ENCODE results near the gene GDF2.

The GDF2 gene

GRCh38 chr10:47322300-47323061, at the start of gene GDF2:
TSS of gene GDF2 (plus strand) at chr10:47322454. CDS start at chr10:47322669, 215 bp downstream.
- Mint-ChIP-seq H3K36me3 (no peaks in the 10 kb centered on the region), H3K9me3 (peaks cover under 1% of the 10 kb centered on the region), H3K4me1 (no peaks in the 10 kb centered on the region), H3K4me3 (no peak within 1 kb of the TSS), H3K27me3 (peaks cover 3% of the 10 kb centered on the region), H3K27ac (no peak within 1 kb of the TSS)
- DNase-seq, result no peak
- CTCF ChIA-PET, result interaction anchor here (0.9 to 1.1 kb wide), 2 partner anchors 11 to 297 kb away, joined by 3 to 4 read pairs; no protein-coding TSS in a partner anchor

- H3K27me3 Mint-ChIP-seq, result peaks cover 12% of the 10 kb centered on the region
- peaks cover 44% of the 10 kb centered on the region for H3K4me1 Mint-ChIP-seq
- no peak for DNase-seq
- CTCF ChIA-PET, result interaction anchor here (0.9 to 2.8 kb wide), 4 partner anchors 10 to 228 kb away, joined by 3 to 14 read pairs (median 6); no protein-coding TSS in a partner anchor
- H3K27ac Mint-ChIP-seq, result no peak overlapping the region
- peaks cover 7% of the 10 kb centered on the region for H3K36me3 Mint-ChIP-seq
- H3K4me3 Mint-ChIP-seq, result no peak overlapping the region
- H3K9me3 Mint-ChIP-seq, result peaks cover 4% of the 10 kb centered on the region
Measured at GRCh38 chr10:47276071-47276470, 46.2 kb upstream of the GDF2 start.

GRCh38 chr10:47276576-47277351, 45.5 kb upstream of the GDF2 start:
- no peak for DNase-seq
- Mint-ChIP-seq H3K36me3 (peaks cover 7% of the 10 kb centered on the region), H3K27ac (peak overlapping the region; percentile 86), H3K4me1 (peaks cover 47% of the 10 kb centered on the region), H3K4me3 (no peak overlapping the region), H3K27me3 (peaks cover 10% of the 10 kb centered on the region), H3K9me3 (peaks cover 4% of the 10 kb centered on the region)
- CTCF ChIA-PET, result interaction anchor here (0.9 to 2.8 kb wide), 5 partner anchors 9 to 229 kb away, joined by 3 to 14 read pairs (median 7); no protein-coding TSS in a partner anchor

GRCh38 chr10:47277352-47278151, 44.7 kb upstream of the GDF2 start:
- peak overlapping the region; percentile 16 for H3K4me3 Mint-ChIP-seq
- peak; percentile 82 for DNase-seq
- CTCF ChIA-PET, result interaction anchor here (1.4 to 3.5 kb wide), 3 partner anchors 17 to 35 kb away, joined by 3 to 14 read pairs (median 10); no protein-coding TSS in a partner anchor

GRCh38 chr10:47278152-47278473, 44.1 kb upstream of the GDF2 start:
- Mint-ChIP-seq H3K4me3 (no peak overlapping the region), H3K36me3 (peaks cover 6% of the 10 kb centered on the region), H3K27ac (peak overlapping the region; percentile 86), H3K4me1 (peaks cover 47% of the 10 kb centered on the region), H3K9me3 (no peaks in the 10 kb centered on the region), H3K27me3 (peaks cover 15% of the 10 kb centered on the region)
- CTCF ChIA-PET, result interaction anchor here (1.4 to 3.5 kb wide), 4 partner anchors 18 to 230 kb away, joined by 3 to 14 read pairs (median 9); no protein-coding TSS in a partner anchor
- no peak for DNase-seq

More at GRCh38 chr10:47277352-47278151, 44.7 kb upstream of the GDF2 start:
- Mint-ChIP-seq H3K36me3 (peaks cover 6% of the 10 kb centered on the region), H3K4me1 (peaks cover 47% of the 10 kb centered on the region), H3K27me3 (peaks cover 15% of the 10 kb centered on the region), H3K27ac (peak overlapping the region; percentile 86), H3K9me3 (peaks cover 4% of the 10 kb centered on the region)

GRCh38 chr10:47278720-47279119, 43.5 kb upstream of the GDF2 start:
- Mint-ChIP-seq H3K4me1 (peaks cover 47% of the 10 kb centered on the region), H3K27ac (peak overlapping the region; percentile 56), H3K27me3 (peaks cover 15% of the 10 kb centered on the region), H3K4me3 (no peak overlapping the region), H3K36me3 (peaks cover 6% of the 10 kb centered on the region), H3K9me3 (no peaks in the 10 kb centered on the region)
- no peak for DNase-seq
- CTCF ChIA-PET, result interaction anchor here (1.8 to 3.5 kb wide), 3 partner anchors 32 to 231 kb away, joined by 3 to 14 read pairs (median 8); no protein-coding TSS in a partner anchor

- Mint-ChIP-seq H3K4me1 (peaks cover 47% of the 10 kb centered on the region), H3K27ac (no peak overlapping the region), H3K36me3 (peaks cover 6% of the 10 kb centered on the region), H3K27me3 (peaks cover 15% of the 10 kb centered on the region), H3K4me3 (no peak overlapping the region), H3K9me3 (no peaks in the 10 kb centered on the region)
- no peak for DNase-seq
- CTCF ChIA-PET, result interaction anchor here (1.8 to 3.5 kb wide), 3 partner anchors 31 to 231 kb away, joined by 3 to 14 read pairs (median 8); no protein-coding TSS in a partner anchor
Measured at GRCh38 chr10:47279276-47279675, 43.0 kb upstream of the GDF2 start.

- peaks cover 50% of the 10 kb centered on the region for H3K4me1 Mint-ChIP-seq
- H3K36me3 Mint-ChIP-seq, result peaks cover 4% of the 10 kb centered on the region
- peaks cover 10% of the 10 kb centered on the region for H3K27me3 Mint-ChIP-seq
- H3K4me3 Mint-ChIP-seq, result no peak overlapping the region
- H3K27ac Mint-ChIP-seq, result no peak overlapping the region
- CTCF ChIA-PET, result no interaction called here
- no peak for DNase-seq
- no peaks in the 10 kb centered on the region for H3K9me3 Mint-ChIP-seq
Measured at GRCh38 chr10:47282005-47282656, 40.1 kb upstream of the GDF2 start.

- DNase-seq, result no peak
- Mint-ChIP-seq H3K9me3 (no peaks in the 10 kb centered on the region), H3K4me1 (peaks cover 50% of the 10 kb centered on the region), H3K36me3 (no peaks in the 10 kb centered on the region), H3K4me3 (no peak overlapping the region), H3K27me3 (peaks cover 10% of the 10 kb centered on the region), H3K27ac (no peak overlapping the region)
- CTCF ChIA-PET, result interaction anchor here (0.6 kb wide), 1 partner anchor 9 kb away, joined by 3 read pairs; no protein-coding TSS in a partner anchor
Measured at GRCh38 chr10:47282657-47283018, 39.6 kb upstream of the GDF2 start.

- no peak overlapping the region for H3K4me3 Mint-ChIP-seq
- H3K27ac Mint-ChIP-seq, result no peak overlapping the region
- no peak for DNase-seq
- CTCF ChIA-PET, result interaction anchor here (0.6 kb wide), 1 partner anchor 10 kb away, joined by 3 read pairs; no protein-coding TSS in a partner anchor
- peaks cover 47% of the 10 kb centered on the region for H3K4me1 Mint-ChIP-seq
- peaks cover 10% of the 10 kb centered on the region for H3K27me3 Mint-ChIP-seq
- no peaks in the 10 kb centered on the region for H3K9me3 Mint-ChIP-seq
- H3K36me3 Mint-ChIP-seq, result no peaks in the 10 kb centered on the region
Measured at GRCh38 chr10:47283101-47283630, 39.1 kb upstream of the GDF2 start.

- CTCF ChIA-PET, result no interaction called here
- H3K4me1 Mint-ChIP-seq, result peaks cover 41% of the 10 kb centered on the region
Measured at GRCh38 chr10:47283848-47284247, 38.4 kb upstream of the GDF2 start.

GRCh38 chr10:47285381-47286115, 36.7 kb upstream of the GDF2 start:
- H3K36me3 Mint-ChIP-seq, result no peaks in the 10 kb centered on the region
- CTCF ChIA-PET, result interaction anchor here (1.0 to 1.4 kb wide), 2 partner anchors 9 to 12 kb away, joined by 4 read pairs; no protein-coding TSS in a partner anchor
- no peak overlapping the region for H3K4me3 Mint-ChIP-seq
- H3K27ac Mint-ChIP-seq, result peak overlapping the region; percentile 53
- H3K4me1 Mint-ChIP-seq, result peaks cover 36% of the 10 kb centered on the region
- H3K9me3 Mint-ChIP-seq, result no peaks in the 10 kb centered on the region
- peaks cover 17% of the 10 kb centered on the region for H3K27me3 Mint-ChIP-seq
- no peak for DNase-seq

More at GRCh38 chr10:47283848-47284247, 38.4 kb upstream of the GDF2 start:
- Mint-ChIP-seq H3K27me3 (peaks cover 13% of the 10 kb centered on the region), H3K27ac (no peak overlapping the region), H3K9me3 (no peaks in the 10 kb centered on the region), H3K4me3 (no peak overlapping the region), H3K36me3 (no peaks in the 10 kb centered on the region)
- DNase-seq, result no peak
